Heart left ventricle (tissue), 13 donors: Measurements from ENCODE around the gene RBM10.

Source experiments
- CTCF ChIP-seq, 12 donors: fragments of 200-600 bp; sonication (generic) in 4 of 12; IDR thresholded peaks; one replicate each; pipeline versions ENCODE4 v1.5.0 to v1.8.0; 2018 to 2022; ENCODE audit warnings: antibody characterized with exemption in 12 of 12, mild to moderate bottlenecking in 5 of 12
- POLR2A ChIP-seq, 2 donors: fragments of 450-650 bp; IDR thresholded peaks; one replicate each; pipeline ENCODE4 v1.6.1; 2017; ENCODE audit warnings: antibody characterized with exemption in 2 of 2, mild to moderate bottlenecking in 2 of 2, moderate library complexity in 2 of 2
- donor health status: ischemic (EF 13 %, LVEDD 7.1; RV severe dilation, severe dysfunction).
- donor health status: DM: no; HTN: yes; CAD: no.
- donor health status: DM: no; HTN: no; CAD: no.
- donor health status: ischemic (EF 25% LVEDD 6.9; RV normal size, moderate dysfunction).
- donor health status: ischemic (EF 25% LVEDD 5.7; RV mildly dilated, moderate dysfunction).
- donor health status: ischemic (EF 35%, LVEDD 5.7; RV mildly dilated, moderate dysfunction).
- donor health status: nonischemic (EF 11% LVEDD 7.7; RV severe dilation, severe dysfunction).
- donor health status: DM: yes; HTN: yes; CAD: no.
- donor health status: PGD.
- donor health status: ischemic (EF 29% LVEDD 5.4; RV normal size, mild dysfunction).
- donor health status: nonischemic (EF 23%, LVEDD 6.1; RV moderate dilation, normal function).

- TF ChIP-seq CTCF (IDR thresholded peaks at IDR 0.05) (no peak), POLR2A (IDR thresholded peaks at IDR 0.05) (no peak)
These were observed 6.8 kb upstream of the RBM10 start for GRCh38 chrX:47138171-47138570.
